Karpas-422 (cell line): ENCODE results near the gene SLN. TPM values are rescaled to one million over a fixed set of nuclear protein-coding genes. Genes with fewer than 3 reads are reported as not detected.
A peak's percentile ranks its signal among the peaks of the same experiment; 100 is the strongest.

Experiments used
- DNase-seq: peaks from one replicate; pipeline ENCODE4 v3.0.0-alpha.2; 2015
- H2AFZ ChIP-seq: fragments of 200-600 bp; sonication (generic); 2 replicates; pipeline ENCODE4 v1.6.1; 2014; ENCODE audit warnings: antibody characterized with exemption, low read length, mixed read lengths
- H3K27ac ChIP-seq: fragments of 200-600 bp; sonication (generic); 2 replicates; pipeline ENCODE4 v1.5.1; 2014; ENCODE audit warnings: mild to moderate bottlenecking, low read length, moderate library complexity
- H3K27me3 ChIP-seq: fragments of 200-600 bp; sonication (generic); 2 replicates; pipeline ENCODE4 v1.6.1; 2014; ENCODE audit warnings: low read length, mixed read lengths
- H3K36me3 ChIP-seq: fragments of 200-600 bp; sonication (generic); 2 replicates; pipeline ENCODE4 v1.6.1; 2014; ENCODE audit warnings: low read length, mixed read lengths; ENCODE audit not compliant: insufficient read depth
- H3K4me1 ChIP-seq: fragments of 200-600 bp; sonication (generic); 2 replicates; pipeline ENCODE4 v1.6.1; 2014; ENCODE audit warnings: mild to moderate bottlenecking, low read length, mixed read lengths
- H3K4me2 ChIP-seq: fragments of 200-600 bp; sonication (generic); 2 replicates; pipeline ENCODE4 v1.6.1; 2014; ENCODE audit warnings: low read length, low read depth, mild to moderate bottlenecking; ENCODE audit not compliant: poor library complexity, severe bottlenecking
- H3K4me3 ChIP-seq: fragments of 200-600 bp; sonication (generic); 2 replicates; pipeline ENCODE4 v1.5.1; 2014; ENCODE audit warnings: mild to moderate bottlenecking, antibody characterized with exemption, low read length, mixed read lengths
- H3K79me2 ChIP-seq: fragments of 200-600 bp; sonication (generic); 2 replicates; pipeline ENCODE4 v1.6.1; 2014; ENCODE audit warnings: mild to moderate bottlenecking, low read length, mixed read lengths
- H3K9ac ChIP-seq: fragments of 200-600 bp; sonication (generic); 2 replicates; pipeline ENCODE4 v1.6.0; 2014; ENCODE audit warnings: low read length
- H3K9me2 ChIP-seq: fragments of 200-600 bp; sonication (generic), shearing (Covaris generic); replicated peaks from 2 replicates; pipeline ENCODE4 v1.6.0; 2014; ENCODE audit warnings: mild to moderate bottlenecking, low read length, moderate library complexity; ENCODE audit not compliant: insufficient read depth
- H3K9me3 ChIP-seq: fragments of 300-700, 200-600 bp; sonication (generic); 2 replicates; pipeline ENCODE4 v1.6.1; 2014; ENCODE audit warnings: low read length, mixed read lengths
- H4K20me1 ChIP-seq: fragments of 200-600 bp; sonication (generic); 2 replicates; pipeline ENCODE4 v1.6.1; 2014; ENCODE audit warnings: mild to moderate bottlenecking, antibody characterized with exemption, low read length, low read depth; ENCODE audit not compliant: insufficient read depth
- total RNA-seq: library from RNA; depleted of rRNA; stranded (reverse); fragments of >200 nt; shearing (Covaris generic); gene quantifications from 2 replicates; pipeline ENCODE4 v1.2.3, GENCODE V29; 2014; ENCODE audit warnings: low replicate concordance

The SLN gene
- total RNA-seq, 1 experiment from 2014 or later, result not detected

GRCh38 chr11:107688322-107688918 lies 23.4 kb downstream of the SLN start:
- H3K4me3 ChIP-seq, result no peak overlapping the region
- peak overlapping the region; percentile 54 for H2AFZ ChIP-seq
- H4K20me1 ChIP-seq, result no peaks in the 10 kb centered on the region
- no peak overlapping the region for H3K27ac ChIP-seq
- no peaks in the 10 kb centered on the region for H3K27me3 ChIP-seq
- peaks cover 8% of the 10 kb centered on the region; the same call in 1 of the 2 replicates for H3K4me1 ChIP-seq
- no peaks in the 10 kb centered on the region for H3K9me3 ChIP-seq
- DNase-seq, result peak; percentile 58
- H3K36me3 ChIP-seq, result no peaks in the 10 kb centered on the region
- H3K9me2 ChIP-seq, result no peaks in the 10 kb centered on the region
- H3K79me2 ChIP-seq, result no peaks in the 10 kb centered on the region
- peak overlapping the region; percentile 6 for H3K4me2 ChIP-seq
- no peak overlapping the region for H3K9ac ChIP-seq

DNA sequence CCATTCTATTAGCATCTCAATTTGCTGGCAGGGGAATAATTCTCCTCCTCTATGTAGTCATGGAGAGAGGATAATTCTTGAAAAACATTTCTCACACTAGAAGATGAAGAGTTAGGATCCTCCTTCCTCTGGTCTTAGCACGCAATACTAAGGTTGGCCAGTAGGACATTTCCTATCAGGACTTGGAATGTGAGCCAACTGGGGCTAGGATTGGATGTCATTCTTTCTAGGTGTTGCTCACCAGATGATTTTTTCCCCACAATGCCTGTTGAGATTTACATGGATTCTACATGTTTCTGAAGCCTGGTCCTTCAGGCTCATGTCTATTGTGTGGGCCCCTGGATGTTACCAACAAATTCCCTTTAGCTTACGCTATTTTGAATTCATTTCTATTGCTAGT lies 28.0 kb downstream of the SLN start:
- Histone ChIP-seq H3K9ac (no peak overlapping the region), H3K4me1 (peaks cover 6% of the 10 kb centered on the region; the same call in 1 of the 2 replicates), H3K4me3 (no peak overlapping the region), H3K27ac (no peak overlapping the region), H3K9me3 (no peaks in the 10 kb centered on the region), H4K20me1 (no peaks in the 10 kb centered on the region), H2AFZ (no peak overlapping the region), H3K79me2 (no peaks in the 10 kb centered on the region), H3K9me2 (no peaks in the 10 kb centered on the region), H3K4me2 (no peak overlapping the region), H3K36me3 (no peaks in the 10 kb centered on the region), H3K27me3 (no peaks in the 10 kb centered on the region)
- peak; percentile 64 for DNase-seq

DNA sequence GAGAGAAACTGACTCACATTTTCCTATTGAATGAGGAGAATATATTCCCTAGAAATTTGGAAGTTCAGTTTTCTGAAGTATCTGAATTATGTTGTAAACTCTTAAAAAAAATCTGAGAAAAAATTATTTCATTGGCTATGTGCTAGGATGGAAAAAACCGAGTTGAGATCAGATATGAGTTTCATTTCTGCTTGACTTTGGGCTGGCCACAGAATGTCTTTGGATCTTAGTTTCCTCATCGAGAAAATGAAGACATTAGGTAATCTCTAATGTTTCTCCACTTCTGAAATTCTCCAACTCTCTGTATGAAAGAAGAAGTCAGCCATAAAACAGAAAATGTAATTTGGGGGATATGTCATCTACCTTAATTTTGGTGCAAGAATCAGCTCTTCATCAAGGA lies 28.8 kb downstream of the SLN start:
- Histone ChIP-seq H3K9ac (no peak overlapping the region), H4K20me1 (no peaks in the 10 kb centered on the region), H3K27ac (no peak overlapping the region), H3K4me1 (peaks cover under 1% of the 10 kb centered on the region; the same call in 1 of the 2 replicates), H2AFZ (no peak overlapping the region), H3K79me2 (no peaks in the 10 kb centered on the region), H3K4me3 (no peak overlapping the region), H3K9me2 (no peaks in the 10 kb centered on the region), H3K36me3 (no peaks in the 10 kb centered on the region), H3K27me3 (no peaks in the 10 kb centered on the region), H3K4me2 (no peak overlapping the region), H3K9me3 (no peaks in the 10 kb centered on the region)
- no peak for DNase-seq

GRCh38 chr11:107682572-107682971 lies 29.3 kb downstream of the SLN start:
- no peak overlapping the region for H3K27ac ChIP-seq
- H3K27me3 ChIP-seq, result no peaks in the 10 kb centered on the region
- no peaks in the 10 kb centered on the region for H3K9me2 ChIP-seq
- H3K4me1 ChIP-seq, result no peaks in the 10 kb centered on the region
- no peak overlapping the region for H3K4me2 ChIP-seq
- H3K79me2 ChIP-seq, result no peaks in the 10 kb centered on the region
- no peaks in the 10 kb centered on the region for H3K9me3 ChIP-seq
- no peak for DNase-seq
- H3K36me3 ChIP-seq, result no peaks in the 10 kb centered on the region
- H4K20me1 ChIP-seq, result no peaks in the 10 kb centered on the region
- no peak overlapping the region for H3K9ac ChIP-seq
- no peak overlapping the region for H3K4me3 ChIP-seq
- H2AFZ ChIP-seq, result no peak overlapping the region

- Histone ChIP-seq H4K20me1 (no peaks in the 10 kb centered on the region), H3K9ac (no peak overlapping the region), H3K27me3 (no peaks in the 10 kb centered on the region), H3K4me3 (no peak overlapping the region), H3K79me2 (no peaks in the 10 kb centered on the region), H3K9me2 (no peaks in the 10 kb centered on the region), H2AFZ (no peak overlapping the region), H3K4me1 (no peaks in the 10 kb centered on the region), H3K36me3 (no peaks in the 10 kb centered on the region), H3K9me3 (no peaks in the 10 kb centered on the region), H3K4me2 (no peak overlapping the region), H3K27ac (no peak overlapping the region)
- DNase-seq, result no peak
Observed at GRCh38 chr11:107682171-107682570, 29.7 kb downstream of the SLN start.

DNA sequence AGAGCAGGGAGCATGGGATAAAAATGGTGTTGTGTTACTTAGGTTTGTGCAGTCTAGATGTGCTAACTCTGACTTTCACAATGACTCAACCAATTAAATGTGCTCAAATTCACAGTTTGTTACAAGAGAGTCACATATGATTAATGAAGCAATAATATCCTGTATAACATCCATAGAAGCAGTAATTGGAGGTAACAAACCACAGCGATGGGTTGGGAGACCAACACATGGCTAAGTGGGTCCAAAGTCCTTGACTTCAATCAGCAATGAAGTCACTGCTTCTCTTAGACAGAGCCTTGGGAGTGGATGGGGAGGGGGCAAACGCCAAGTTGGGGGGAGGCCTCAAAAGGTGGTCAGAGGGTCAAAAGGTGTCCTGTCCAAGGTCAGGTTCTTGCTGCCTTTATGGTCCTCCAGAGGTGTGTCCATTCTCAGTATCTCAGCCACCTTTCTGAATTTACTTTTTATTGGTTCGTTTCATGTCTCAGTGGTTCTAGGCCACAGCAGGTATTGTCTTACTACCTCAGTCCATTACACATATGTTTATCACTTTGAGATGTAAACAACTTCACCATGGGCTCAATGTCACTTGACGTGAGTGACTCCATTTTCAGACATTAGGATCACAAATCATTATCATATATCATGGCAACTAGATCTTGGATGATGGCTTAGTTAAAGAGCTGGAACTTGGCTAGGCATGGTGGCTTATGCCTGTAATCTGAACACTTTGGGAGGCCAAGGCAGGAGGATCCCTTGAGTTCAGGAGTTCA lies 32.4 kb downstream of the SLN start:
- no peaks in the 10 kb centered on the region for H4K20me1 ChIP-seq
- no peak overlapping the region for H2AFZ ChIP-seq
- DNase-seq, result no peak
- H3K9ac ChIP-seq, result no peak overlapping the region
- no peak overlapping the region for H3K4me2 ChIP-seq
- no peaks in the 10 kb centered on the region for H3K79me2 ChIP-seq
- H3K27ac ChIP-seq, result no peak overlapping the region
- no peaks in the 10 kb centered on the region for H3K9me2 ChIP-seq
- H3K4me3 ChIP-seq, result no peak overlapping the region
- H3K27me3 ChIP-seq, result no peaks in the 10 kb centered on the region
- H3K9me3 ChIP-seq, result no peaks in the 10 kb centered on the region
- no peaks in the 10 kb centered on the region for H3K36me3 ChIP-seq
- peaks cover 9% of the 10 kb centered on the region; the same call in 1 of the 2 replicates for H3K4me1 ChIP-seq

DNA sequence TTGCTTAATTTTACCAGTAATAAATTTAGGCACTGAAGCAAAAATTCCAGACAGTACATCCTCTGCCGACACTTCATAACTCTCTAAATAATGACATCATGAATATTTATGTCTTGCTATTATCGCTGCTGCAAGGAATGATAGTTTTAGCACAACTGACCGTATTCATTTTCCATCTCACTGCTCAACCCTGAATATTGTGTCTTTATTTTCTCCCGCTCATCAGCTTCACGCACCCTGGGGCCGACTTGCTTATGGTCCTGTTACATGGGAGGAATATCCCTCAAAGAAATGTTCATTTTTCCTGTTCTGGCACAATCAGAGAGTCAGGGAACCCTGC lies 33.3 kb downstream of the SLN start:
- Histone ChIP-seq H2AFZ (no peak overlapping the region), H3K79me2 (no peaks in the 10 kb centered on the region), H3K9me3 (no peaks in the 10 kb centered on the region), H4K20me1 (no peaks in the 10 kb centered on the region), H3K4me3 (no peak overlapping the region), H3K4me2 (no peak overlapping the region), H3K4me1 (peaks cover 9% of the 10 kb centered on the region; the same call in 1 of the 2 replicates), H3K36me3 (no peaks in the 10 kb centered on the region), H3K27me3 (no peaks in the 10 kb centered on the region), H3K27ac (no peak overlapping the region), H3K9ac (no peak overlapping the region), H3K9me2 (no peaks in the 10 kb centered on the region)
- no peak for DNase-seq

DNA sequence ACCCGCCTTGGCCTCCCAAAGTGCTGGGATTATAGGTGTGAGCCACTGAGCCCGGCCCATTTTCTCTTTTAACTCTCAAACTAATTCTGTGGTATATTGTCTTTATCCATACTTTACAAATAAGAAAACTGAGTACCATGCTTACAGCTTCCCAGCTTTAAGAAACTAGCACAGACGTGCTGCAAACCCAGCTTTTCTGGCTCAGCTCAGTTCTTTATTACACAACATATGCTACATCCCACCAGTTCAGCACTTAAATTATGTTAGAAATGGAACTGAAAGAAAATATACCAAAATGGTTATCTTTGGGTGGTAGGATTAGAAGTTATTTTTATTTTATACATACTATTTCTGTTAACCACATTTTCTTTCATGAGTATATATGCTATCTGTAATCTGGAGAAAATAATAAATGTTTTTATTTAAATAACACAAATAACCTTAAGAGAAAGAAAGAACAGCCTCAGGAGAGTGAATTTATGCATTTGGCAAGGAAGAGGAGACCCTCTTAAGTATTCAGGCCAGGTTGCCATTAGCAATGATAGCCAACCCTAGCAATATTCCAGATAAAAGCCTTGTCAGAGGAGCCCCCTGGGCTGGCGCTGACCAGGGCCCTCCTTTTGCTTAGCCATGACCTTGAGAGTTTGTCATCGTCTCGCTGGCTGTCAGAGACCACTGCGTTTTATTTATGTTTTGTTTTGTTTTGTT lies 33.8 kb downstream of the SLN start:
- no peak overlapping the region for H2AFZ ChIP-seq
- H3K4me3 ChIP-seq, result no peak overlapping the region
- H3K79me2 ChIP-seq, result no peaks in the 10 kb centered on the region
- H3K9me2 ChIP-seq, result no peaks in the 10 kb centered on the region
- no peaks in the 10 kb centered on the region for H3K9me3 ChIP-seq
- peaks cover 9% of the 10 kb centered on the region; the same call in 1 of the 2 replicates for H3K4me1 ChIP-seq
- H3K9ac ChIP-seq, result no peak overlapping the region
- no peak for DNase-seq
- H3K27ac ChIP-seq, result no peak overlapping the region
- no peak overlapping the region for H3K4me2 ChIP-seq
- no peaks in the 10 kb centered on the region for H4K20me1 ChIP-seq
- H3K36me3 ChIP-seq, result no peaks in the 10 kb centered on the region
- no peaks in the 10 kb centered on the region for H3K27me3 ChIP-seq
